GM10847 (cell line): Measurements from ENCODE around the gene WWC2.

ENCODE experiments used
- POLR2A ChIP-seq: IDR thresholded peaks from 2 replicates; pipeline ENCODE4 v1.6.1; 2011; ENCODE audit not compliant: insufficient read length; ENCODE audit errors: extremely low read depth

The WWC2 gene

DNA sequence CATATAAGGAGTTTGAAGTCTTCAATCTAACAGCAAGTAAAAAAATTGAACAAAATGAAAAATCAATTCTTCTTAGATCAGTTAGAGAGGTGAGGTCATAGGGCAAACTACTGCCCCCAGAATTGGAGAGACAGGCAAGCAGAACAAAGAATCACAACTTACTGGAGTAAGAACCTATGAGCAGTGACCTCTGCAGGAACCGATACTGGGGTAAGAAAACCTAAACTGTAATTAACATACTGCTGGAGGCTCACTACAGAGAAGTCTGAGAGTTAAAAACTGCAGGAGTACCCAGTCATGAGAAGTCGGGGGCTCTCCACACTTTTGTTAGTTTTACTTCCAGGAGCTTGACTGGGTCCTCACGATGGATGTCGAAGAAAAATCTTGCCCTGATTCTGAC lies 205.0 kb downstream of the WWC2 start:
- TF ChIP-seq POLR2A, result no peak

DNA sequence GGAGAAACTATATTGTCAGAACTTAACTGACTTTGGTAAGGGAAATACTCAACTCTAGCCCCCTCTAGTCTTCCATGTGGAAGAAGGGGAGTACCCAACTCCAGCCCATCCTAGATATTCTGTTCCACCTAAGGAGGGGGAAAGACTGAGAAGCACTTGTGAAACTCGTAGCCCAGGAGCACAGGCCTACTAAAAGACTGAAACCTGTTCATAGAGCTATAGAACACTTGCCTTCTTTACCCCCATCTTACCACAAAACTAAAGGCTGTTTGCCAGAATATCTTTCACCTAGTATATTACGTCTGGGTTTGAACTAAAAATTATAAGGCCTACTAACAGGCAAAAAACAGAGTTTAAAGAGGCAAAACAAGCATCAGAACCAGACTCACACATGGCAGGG lies 205.5 kb downstream of the WWC2 start:
- TF ChIP-seq POLR2A, result no peak

DNA sequence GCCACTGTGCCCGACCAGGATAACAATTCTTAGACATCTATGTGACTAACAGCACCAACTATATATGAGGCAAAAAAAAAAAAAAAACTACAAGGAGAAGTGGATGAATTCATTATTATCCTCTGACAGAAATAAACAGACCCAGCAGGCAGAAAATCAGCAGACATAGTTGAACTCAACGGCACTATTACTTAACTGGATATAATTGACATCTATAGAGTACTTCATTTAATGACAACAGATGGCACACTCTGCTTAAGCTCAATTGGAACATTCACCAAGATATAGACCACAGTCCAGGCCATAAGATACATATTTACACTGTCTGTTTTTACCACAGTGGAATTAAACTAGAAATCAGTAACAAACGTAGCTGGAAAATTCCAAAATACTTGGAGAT lies 207.8 kb downstream of the WWC2 start:
- TF ChIP-seq POLR2A, result no peak

DNA sequence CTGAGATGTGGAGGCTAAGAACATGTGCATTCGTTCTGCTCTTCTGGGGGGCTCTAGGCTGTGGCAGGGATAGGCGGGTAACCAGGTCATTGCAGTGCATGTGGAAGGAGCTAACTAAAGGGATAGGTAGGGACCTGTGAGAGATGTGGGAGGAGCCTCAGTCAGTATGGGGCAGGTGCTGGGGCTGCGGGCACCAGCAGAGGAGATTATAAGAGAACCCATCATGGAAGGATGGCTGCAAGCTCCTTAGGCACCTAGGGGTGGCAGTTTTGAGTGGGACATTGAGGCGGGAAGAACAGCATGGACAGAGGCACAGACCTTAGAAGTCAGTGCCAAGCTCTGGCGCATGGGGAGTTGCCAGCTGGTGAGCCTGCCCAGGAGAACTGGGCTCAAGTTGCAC lies 213.8 kb downstream of the WWC2 start:
- TF ChIP-seq POLR2A, result no peak

DNA sequence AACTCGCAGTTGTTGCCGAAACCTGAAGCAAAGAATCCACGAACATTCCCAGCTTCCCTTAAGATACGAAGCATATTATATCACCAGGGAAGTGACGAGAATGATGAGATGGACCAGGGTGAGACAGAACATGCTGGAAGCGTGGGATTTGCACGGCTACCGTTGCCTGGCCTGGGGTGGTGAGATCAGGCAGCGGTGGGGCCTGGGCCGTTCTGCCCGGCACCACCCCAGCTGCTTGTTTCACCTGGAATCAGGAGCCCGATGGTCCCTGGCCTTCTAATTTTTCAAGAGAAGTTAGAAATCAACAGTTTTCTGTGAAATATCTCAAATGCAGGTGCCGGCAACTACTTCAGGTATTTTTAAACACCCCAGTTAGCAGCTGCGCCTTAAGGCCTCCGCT lies 215.3 kb downstream of the WWC2 start:
- no peak for TF ChIP-seq POLR2A

DNA sequence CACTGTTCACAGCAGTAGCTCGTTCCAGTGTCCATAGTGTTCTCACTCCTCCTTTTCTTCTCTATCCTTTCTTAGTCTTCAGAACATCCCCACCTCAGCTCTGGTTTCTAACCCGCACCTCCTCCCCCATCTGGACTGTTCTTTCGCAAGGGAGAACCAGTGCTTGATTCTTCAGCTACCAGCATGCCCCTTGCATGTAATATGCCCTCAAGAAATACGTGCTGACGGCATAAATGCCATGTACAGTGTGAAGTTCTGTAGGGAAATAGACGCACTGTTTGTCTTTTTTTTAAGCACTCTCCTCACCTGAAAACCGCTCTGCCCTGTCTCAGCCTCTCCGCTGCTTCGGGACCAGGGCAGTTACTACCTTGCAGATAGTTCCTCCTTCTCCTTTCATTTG lies 215.7 kb downstream of the WWC2 start:
- no peak for TF ChIP-seq POLR2A

DNA sequence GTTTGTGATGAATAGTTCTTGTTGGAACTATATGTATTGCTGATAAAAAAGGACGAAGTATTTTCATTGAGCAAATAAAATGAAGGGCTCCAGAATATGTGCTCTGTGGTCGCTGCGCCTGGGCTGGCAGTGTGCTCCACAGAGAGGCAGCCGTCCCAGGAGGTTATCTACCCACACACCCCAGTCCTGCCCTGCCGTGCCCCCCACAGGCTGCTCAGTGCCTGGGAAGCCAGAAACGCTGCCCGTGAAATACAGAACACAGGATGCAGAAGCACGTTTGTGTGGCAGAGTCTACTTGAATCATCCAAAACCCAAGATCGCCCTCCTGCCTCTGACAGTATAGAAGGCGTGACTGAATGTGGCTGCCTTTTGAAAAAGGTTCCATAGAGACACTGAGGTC lies 219.6 kb downstream of the WWC2 start:
- no peak for TF ChIP-seq POLR2A

DNA sequence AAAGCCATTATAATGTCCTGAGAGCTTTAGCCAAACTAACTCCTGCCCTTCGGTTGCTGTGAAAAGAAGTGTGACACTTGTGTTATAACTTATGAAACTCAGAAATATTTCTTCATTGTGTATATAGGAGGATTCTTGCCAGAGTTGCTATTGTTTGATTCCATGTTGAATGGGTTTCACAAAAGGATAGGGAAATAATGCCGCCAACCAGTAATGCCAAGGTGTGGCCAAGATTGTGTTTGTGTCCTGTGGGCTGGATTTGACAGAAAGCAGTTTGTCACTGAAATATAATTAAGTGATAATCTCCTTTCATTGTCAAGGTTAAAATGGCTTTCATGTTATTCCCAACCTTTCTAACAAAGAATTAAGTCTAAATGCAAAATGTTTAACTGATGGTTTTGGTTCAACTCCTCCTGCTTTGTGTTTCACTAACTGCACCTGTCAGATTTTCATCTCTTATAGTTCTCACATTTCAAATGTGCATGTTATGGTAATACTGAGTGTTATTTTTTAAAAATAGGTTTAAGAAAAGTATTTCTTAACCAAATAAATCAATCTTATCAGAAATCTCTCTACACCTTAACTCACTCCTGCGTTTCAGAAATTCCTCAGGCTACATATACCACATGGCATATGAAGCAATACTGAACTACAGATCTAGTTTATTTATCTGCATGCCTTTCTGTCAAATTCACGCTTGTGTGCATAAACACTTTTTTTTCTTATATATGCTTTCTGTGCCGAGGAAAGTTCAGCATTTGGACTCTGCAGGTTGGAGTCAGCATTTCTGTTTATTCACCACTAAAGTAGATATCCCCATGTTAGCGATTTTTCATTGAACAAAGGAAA lies 221.4 kb downstream of the WWC2 start, which contains the start of gene CLDN22:
TSS of gene CLDN22 (minus strand) at position 66 of the 849 bp plus-strand sequence. CDS start at position 8, 58 bp downstream.
- no peak for TF ChIP-seq POLR2A

DNA sequence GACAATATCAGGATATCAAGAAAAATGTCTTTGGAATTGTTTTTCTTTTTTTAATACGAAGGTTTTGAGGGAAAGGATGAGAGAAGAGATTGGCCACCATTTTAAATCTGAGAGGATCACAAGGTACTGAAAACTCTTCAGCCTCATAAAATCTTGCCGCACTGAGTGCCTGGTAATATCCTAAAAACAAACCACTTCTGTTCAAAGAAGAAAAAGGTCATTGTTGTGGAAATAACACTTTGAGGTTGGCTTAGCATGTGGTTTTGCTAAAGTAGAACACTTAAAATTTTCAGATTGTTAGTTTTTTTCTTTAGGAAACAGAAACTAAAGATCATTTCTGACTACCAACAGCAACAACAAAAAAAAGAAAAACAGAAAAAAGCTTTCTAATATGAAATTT lies 222.0 kb downstream of the WWC2 start:
- TF ChIP-seq POLR2A, result no peak

DNA sequence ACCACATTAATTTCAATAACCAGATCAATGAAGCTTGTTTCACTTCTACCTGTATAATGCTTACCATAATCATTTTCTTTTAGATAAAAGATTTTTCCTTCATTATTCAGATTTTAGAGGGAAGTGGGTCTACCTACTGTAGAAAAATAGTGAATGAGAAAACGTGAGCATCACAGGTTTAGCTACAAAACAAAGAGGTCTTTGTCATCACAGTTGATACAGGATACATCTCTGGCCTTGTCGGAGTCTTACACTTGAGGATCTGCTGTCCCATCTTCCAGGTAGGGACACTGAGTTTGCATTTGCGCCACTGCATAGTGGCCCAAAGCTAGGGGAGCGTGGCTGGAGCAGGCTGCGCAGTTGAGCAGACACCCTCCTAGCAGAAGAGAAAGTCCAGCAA lies 222.5 kb downstream of the WWC2 start:
- no peak for TF ChIP-seq POLR2A

DNA sequence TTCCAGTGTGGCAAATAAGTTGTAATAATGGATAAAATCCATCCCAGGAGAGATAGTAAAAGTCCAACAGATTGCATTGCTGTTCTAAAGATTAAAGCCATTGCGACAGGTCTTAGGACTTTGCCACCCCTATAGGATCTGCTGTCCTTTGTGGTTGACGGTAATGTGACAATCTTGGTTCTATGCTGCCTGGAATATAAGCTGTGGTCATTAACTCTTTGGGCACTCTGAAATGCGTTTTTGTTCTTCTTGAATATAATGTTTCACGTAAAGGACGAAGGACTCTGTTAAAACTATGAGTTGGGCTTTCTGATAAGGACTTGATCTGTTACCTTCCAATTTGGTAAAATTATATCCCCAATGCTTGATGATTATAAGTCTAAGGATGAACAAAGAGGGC lies 223.3 kb downstream of the WWC2 start, which contains the start of gene CLDN24:
TSS of gene CLDN24 (minus strand) at position 101 of the 400 bp plus-strand sequence. CDS start at position 101, 0 bp downstream.
- TF ChIP-seq POLR2A, result no peak

DNA sequence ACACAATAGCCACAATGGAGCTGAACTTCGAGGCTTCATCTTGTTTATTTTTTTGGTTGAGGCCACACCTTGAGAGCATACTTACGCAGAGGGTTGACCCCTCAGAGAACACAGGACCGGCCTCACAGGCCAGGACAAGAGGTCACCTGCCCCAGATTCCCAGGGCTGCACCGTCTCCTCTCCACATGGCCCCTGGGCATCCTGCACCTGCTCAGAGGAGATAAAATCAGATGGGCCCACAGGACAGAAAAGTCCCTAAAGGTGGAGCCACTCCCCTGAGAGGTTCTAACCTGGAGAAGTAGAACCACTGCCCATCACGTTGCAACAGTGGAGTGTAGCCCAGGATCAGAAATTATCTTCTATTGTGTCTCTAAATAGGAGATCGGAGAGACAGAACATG lies 224.2 kb downstream of the WWC2 start:
- TF ChIP-seq POLR2A, result no peak

DNA sequence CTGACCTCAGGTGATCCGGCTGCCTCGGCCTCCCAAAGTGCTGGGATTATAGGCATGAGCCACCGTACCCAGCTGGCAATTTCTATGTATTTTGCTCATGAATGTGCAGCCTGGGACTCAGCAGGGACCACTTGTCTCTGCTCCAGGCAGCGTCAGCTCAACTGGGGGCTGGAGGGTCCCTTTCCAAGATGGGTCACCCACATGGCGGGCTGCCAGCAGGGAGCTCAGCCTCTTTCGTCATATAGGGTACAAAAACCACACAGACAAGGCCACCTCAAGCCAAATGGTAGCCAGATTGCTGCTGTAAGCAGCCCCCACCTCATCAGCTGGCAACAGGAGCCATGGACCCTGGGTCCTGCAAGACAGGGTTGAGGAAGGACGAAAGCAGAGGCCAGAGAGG lies 225.6 kb downstream of the WWC2 start:
- no peak for TF ChIP-seq POLR2A

DNA sequence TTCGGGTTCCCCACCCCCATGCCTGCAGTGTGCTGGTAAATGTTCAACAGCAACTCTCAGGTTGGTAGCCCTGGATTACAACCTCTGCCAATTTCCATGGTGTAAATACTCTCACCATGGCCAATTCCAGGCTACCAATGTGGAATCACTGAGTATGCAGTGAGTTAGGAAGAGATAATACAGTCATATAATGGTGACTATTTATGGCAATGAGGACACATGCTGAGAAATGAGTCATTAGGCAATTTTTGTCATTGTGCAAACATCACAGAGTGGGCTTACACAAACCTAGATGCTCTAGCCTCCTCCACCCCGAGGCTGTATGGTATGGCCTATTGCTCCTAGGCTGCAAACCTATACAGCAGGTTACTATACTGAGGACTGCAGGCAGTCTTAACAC lies 227.8 kb downstream of the WWC2 start:
- no peak for TF ChIP-seq POLR2A

DNA sequence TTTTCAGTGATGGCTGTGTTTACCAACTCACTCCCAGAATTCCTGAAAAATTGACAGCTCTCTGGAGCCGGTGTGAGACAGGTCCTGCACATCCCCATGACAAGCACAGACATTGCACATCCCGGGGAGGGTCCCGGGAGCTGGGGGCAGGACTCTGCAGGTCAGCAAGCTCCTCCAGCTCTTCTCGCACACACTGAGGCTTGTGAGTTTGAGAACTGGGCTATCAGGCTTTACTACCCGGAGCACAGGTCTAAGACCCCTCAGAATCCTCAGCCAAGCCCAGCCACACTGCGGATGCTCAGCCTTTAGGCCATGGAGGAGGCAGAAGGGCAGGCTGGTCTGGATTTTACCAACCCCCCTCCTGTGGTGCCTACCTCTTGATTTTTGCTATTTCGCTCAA lies 228.8 kb downstream of the WWC2 start:
- TF ChIP-seq POLR2A, result no peak

DNA sequence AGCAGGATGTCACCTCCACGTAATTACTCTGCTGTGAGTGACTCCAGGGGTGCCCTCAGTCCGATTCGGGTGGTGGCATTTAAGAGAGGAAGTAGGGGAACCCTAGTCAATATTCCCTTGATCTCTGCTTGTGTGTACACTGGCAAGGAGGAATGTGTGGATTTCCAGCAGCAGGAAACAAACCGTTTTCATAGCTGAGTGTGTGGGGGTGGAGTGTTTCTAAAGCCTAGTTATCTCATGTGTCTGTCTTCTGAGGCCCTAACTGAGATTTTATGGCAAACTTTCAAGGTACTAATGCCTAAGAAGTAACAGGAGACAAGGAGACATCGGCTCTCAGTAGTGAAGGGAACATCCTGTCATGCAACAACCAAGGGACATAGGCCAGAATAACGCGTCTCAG lies 229.8 kb downstream of the WWC2 start:
- TF ChIP-seq POLR2A, result no peak

DNA sequence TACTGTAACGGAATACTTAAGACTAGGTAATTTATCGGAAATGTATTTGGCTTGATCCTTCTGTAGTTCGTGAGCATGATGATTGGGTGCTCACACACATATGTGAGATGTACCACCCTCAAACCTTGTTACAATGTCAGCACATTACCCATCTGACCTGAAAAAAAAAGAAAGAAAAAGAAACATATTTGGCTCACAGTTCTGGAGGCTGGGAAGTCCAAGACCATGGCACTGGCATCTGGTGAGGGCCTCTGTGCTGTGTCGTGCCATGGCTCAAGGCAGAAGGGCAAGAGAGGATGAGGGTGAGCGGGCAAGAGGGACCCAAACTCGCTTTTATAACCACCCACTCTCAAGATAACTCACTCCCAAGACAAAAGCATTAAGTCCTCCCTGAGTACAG lies 230.2 kb downstream of the WWC2 start:
- no peak for TF ChIP-seq POLR2A
